Measurements from ENCODE around the gene HIP1R.
A peak's percentile ranks its signal among the peaks of the same experiment; 100 is the strongest.

HIP1R gene

GRCh38 chr12:122830517-122831214 is 4.6 kb upstream of the HIP1R start:
- TF ChIP-seq ZFP3 (CRISPR knock-in tag; IDR thresholded peaks at IDR 0.05) (no peak), PPARA (CRISPR knock-in tag; IDR thresholded peaks at IDR 0.05; ENCODE audit: borderline replicate concordance) (no peak)
- no peak for ATAC-seq

DNA sequence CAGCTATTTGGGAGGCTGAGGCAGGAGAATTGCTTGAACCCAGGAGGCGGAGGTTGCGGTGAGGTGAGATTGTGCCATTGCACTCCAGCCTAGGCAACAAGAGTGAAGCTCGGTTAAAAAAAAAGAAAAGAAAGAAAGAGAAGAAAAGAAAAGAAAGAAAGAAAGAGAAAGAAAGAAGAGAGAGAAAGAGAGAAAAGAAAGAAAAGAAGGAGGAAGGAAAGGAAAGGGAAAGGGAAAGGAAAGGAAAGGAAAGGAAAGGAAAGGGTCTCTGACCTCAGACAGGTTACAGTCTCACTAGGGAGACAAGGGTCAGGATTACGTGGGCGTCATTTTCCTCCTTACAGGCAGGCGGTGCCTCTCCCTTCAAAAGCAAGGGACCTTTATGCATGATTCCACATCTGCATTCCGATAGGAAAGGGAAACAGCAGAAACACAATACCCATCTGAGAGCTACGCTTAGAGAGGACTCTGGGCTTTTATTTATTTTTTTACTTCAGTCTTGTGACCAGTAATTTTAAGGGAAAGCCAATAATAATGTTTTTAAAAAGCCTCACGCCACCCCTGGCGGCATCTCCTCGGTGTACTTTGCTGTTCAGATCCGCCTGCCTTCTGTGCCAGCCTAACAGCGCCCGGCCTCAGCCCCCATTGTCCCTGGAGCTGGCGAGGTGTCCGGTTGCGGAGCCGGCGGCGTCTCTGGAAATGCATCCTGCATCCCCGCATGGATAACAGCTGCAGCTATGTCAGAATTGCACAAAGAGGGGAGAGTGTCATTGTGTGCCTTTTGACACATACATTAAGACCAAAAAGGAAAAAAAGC is 945 bp upstream of the HIP1R start:
- no peak for TF ChIP-seq ZNF565 (CRISPR knock-in tag; conservative IDR thresholded peaks at IDR 0.05; ENCODE audit: low read depth)
- TF ChIP-seq TCF4 (CRISPR knock-in tag; IDR thresholded peaks at IDR 0.05; ENCODE audit: borderline replicate concordance), result peak; percentile 49; the same call in 1 of the 2 replicates
- ATAC-seq, result peak; percentile 88

- TF ChIP-seq, protein P1, sequence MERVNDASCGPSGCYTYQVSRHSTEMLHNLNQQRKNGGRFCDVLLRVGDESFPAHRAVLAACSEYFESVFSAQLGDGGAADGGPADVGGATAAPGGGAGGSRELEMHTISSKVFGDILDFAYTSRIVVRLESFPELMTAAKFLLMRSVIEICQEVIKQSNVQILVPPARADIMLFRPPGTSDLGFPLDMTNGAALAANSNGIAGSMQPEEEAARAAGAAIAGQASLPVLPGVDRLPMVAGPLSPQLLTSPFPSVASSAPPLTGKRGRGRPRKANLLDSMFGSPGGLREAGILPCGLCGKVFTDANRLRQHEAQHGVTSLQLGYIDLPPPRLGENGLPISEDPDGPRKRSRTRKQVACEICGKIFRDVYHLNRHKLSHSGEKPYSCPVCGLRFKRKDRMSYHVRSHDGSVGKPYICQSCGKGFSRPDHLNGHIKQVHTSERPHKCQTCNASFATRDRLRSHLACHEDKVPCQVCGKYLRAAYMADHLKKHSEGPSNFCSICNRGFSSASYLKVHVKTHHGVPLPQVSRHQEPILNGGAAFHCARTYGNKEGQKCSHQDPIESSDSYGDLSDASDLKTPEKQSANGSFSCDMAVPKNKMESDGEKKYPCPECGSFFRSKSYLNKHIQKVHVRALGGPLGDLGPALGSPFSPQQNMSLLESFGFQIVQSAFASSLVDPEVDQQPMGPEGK (CRISPR knock-in tag; IDR thresholded peaks at IDR 0.05; ENCODE audit: borderline replicate concordance), result no peak
- TF ChIP-seq ZC3H10 (CRISPR knock-in tag; IDR thresholded peaks at IDR 0.05), result no peak
- TF ChIP-seq ZNF70 (CRISPR knock-in tag; IDR thresholded peaks at IDR 0.05), result no peak
- TF ChIP-seq RARB (CRISPR knock-in tag; IDR thresholded peaks at IDR 0.05), result no peak
- TF ChIP-seq SNAI2 (CRISPR knock-in tag; IDR thresholded peaks at IDR 0.05), result no peak
- no peak for TF ChIP-seq ZNF565 (CRISPR knock-in tag; conservative IDR thresholded peaks at IDR 0.05; ENCODE audit: low read depth)
- TF ChIP-seq ISL1 (CRISPR knock-in tag; IDR thresholded peaks at IDR 0.05), result no peak
- no peak for TF ChIP-seq ZFP3 (CRISPR knock-in tag; IDR thresholded peaks at IDR 0.05)
- no peak for TF ChIP-seq TSHZ2 (CRISPR knock-in tag; IDR thresholded peaks at IDR 0.05)
- TF ChIP-seq CSDC2 (CRISPR knock-in tag; IDR thresholded peaks at IDR 0.05), result no peak
- no peak for TF ChIP-seq BACH2 (CRISPR knock-in tag; IDR thresholded peaks at IDR 0.05; ENCODE audit: borderline replicate concordance)
- no peak for TF ChIP-seq ARNTL (CRISPR knock-in tag; IDR thresholded peaks at IDR 0.05; ENCODE audit: borderline replicate concordance, low read depth)
- peak; percentile 2; the same call in 2 of the 3 replicates for ATAC-seq
Observed at GRCh38 chr12:122835750-122836026, 431 bp downstream of the HIP1R start.

DNA sequence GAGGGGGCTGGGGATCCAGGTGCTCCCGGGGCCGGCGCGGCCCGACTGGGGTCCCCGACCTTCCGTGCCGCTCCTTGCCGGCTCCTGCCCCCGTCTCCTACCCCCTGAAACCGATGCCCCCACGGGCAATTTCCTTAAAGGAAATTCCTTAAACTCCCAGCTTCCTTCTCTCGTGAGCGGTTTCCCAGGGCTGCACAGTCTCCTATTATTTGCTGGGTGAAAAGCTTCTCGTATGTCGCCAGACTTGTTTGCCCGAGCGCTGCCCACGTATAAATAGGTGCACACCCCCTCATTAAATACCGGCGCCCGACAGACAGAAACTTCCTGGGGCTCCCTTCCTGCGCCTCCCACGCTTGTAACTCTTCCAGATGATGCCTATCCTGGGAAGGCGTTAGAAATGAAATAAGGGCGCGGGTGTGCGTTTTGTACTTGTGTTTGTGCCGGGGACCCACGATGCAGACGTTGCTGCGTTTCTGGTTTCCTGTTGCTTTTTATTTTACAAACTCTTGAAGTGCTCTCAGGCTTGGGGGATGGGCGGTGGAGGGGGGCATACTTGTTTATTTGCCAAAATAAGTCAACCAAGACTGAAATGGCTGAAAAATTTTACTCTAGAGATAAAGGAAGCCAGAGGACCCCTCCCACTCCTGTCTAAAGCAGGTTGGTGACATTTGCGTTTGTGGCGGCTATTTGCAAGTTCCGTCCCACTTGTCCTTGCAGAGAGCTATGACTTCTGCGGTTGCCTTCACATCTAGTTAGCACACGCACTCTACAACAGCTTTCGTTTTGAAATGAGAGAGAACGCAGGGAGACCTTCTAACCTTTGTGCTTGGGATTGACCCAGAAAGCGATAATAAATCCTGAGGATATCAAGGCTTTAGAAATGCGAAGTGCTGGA is 1.0 kb downstream of the HIP1R start:
- TF ChIP-seq, protein P2, sequence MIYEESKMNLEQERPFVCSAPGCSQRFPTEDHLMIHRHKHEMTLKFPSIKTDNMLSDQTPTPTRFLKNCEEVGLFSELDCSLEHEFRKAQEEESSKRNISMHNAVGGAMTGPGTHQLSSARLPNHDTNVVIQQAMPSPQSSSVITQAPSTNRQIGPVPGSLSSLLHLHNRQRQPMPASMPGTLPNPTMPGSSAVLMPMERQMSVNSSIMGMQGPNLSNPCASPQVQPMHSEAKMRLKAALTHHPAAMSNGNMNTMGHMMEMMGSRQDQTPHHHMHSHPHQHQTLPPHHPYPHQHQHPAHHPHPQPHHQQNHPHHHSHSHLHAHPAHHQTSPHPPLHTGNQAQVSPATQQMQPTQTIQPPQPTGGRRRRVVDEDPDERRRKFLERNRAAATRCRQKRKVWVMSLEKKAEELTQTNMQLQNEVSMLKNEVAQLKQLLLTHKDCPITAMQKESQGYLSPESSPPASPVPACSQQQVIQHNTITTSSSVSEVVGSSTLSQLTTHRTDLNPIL (CRISPR knock-in tag; IDR thresholded peaks at IDR 0.05; ENCODE audit: low read depth), result no peak
- TF ChIP-seq, protein P3, sequence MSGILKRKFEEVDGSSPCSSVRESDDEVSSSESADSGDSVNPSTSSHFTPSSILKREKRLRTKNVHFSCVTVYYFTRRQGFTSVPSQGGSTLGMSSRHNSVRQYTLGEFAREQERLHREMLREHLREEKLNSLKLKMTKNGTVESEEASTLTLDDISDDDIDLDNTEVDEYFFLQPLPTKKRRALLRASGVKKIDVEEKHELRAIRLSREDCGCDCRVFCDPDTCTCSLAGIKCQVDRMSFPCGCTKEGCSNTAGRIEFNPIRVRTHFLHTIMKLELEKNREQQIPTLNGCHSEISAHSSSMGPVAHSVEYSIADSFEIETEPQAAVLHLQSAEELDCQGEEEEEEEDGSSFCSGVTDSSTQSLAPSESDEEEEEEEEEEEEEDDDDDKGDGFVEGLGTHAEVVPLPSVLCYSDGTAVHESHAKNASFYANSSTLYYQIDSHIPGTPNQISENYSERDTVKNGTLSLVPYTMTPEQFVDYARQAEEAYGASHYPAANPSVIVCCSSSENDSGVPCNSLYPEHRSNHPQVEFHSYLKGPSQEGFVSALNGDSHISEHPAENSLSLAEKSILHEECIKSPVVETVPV (CRISPR knock-in tag; IDR thresholded peaks at IDR 0.05), result no peak
- peak; percentile 15 for ATAC-seq
